NK-92 (cell line): Measurements from ENCODE around the gene USP37.
A peak's percentile ranks its signal among the peaks of the same experiment; 100 is the strongest.

Source experiments
- DNase-seq: peaks from one replicate; lab custom pipeline; 2025; ENCODE audit not compliant: unreplicated experiment; lab: John Stamatoyannopoulos, UW

USP37 gene

DNA sequence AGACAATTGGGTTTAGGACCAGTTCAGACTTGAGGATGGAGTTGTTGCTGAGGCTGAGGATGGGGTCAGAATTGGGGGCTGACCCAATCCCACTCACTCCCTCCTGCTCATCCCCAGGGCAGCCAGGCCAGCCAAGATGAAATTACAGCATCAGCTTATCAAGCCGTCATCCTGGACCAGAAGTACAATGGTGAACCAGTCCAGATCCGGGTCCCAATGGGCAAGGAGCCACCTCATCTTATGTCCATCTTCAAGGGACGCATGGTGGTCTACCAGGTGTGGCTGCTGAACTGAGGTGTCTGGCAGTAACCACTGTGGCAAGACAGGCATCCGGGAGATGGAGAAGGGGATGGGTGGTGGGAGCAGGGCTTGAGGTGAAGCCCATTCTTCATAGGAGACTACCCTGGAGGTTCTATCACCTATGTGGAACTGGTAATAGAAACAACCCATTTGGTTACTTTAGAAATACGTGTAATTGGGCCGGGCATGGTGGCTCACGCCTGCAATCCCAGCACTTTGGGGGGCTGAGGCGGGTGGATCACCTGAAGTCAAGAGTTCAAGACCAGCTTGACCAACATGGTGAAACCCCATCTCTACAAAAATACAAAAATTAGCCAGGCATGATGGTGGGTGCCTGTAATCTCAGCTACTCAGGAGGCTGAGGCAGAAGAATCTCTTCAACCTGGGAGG lies 135.3 kb downstream of the USP37 start:
- DNase-seq: no peak

DNA sequence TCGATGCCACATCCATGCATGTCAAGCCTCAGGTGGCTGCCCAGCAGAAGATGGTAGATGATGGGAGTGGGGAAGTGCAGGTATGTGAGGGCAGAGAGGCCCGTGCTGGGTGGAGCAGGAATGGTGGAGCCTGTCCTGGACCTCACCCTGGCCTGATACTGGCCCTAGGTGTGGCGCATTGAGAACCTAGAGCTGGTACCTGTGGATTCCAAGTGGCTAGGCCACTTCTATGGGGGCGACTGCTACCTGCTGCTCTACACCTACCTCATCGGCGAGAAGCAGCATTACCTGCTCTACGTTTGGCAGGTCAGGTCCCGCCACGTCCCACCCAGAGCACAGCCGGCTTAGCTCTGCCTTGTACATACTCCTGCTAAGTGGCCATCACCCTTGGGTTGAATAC lies 136.3 kb downstream of the USP37 start:
- no peak for DNase-seq

DNA sequence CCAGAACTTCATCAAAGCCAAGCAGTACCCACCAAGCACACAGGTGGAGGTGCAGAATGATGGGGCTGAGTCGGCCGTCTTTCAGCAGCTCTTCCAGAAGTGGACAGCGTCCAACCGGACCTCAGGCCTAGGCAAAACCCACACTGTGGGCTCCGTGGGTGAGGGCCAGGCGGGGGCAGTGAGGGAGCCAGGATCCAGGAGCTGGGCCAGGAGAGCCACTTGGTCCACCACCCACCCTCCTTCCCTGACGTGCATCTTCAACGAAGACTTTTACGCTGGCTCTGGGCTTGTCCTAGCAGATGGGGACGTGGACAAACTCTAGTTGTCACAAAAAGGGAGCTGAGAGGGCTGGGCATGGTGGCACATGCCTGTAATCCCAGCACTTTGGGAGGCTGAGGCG lies 137.4 kb downstream of the USP37 start:
- no peak for DNase-seq

DNA sequence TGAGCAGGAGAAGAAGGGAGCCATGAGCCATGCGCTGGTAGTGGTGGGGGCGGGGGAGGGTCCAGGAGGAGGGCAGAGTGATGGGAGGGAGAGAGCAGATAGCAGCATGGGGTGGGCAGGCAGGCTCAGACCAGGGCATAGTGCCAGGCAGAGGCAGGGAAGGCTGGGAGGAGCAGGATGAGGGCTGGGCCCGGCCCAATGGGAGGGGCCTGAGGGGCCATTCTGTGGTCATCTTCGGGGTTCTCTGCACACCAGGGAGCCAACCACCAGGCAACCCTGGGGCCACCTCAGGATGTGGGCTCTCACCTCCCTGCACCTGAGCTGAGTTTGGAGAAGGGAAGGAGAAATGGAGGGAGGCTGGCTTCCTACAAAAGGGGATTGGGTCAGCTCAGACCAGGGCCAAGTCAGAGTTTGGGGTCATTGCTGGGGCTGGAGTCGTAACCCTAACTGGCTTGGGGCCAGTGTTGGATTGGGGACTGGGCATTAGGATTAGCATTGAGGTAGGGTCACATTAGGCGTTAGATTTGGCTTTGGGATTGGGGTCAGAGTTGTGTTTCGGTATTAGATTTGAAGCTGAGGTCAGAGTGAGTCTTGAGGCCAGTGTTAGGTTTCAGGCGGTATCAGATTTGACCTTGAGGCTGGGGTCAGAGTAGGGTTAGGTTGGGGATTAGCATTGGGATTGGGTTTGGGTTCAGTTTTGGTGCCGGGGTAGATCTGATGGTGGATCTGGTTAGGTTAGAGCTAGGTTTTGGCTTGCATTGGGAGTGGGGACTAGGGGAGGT lies 138.0 kb downstream of the USP37 start:
- DNase-seq: no peak

DNA sequence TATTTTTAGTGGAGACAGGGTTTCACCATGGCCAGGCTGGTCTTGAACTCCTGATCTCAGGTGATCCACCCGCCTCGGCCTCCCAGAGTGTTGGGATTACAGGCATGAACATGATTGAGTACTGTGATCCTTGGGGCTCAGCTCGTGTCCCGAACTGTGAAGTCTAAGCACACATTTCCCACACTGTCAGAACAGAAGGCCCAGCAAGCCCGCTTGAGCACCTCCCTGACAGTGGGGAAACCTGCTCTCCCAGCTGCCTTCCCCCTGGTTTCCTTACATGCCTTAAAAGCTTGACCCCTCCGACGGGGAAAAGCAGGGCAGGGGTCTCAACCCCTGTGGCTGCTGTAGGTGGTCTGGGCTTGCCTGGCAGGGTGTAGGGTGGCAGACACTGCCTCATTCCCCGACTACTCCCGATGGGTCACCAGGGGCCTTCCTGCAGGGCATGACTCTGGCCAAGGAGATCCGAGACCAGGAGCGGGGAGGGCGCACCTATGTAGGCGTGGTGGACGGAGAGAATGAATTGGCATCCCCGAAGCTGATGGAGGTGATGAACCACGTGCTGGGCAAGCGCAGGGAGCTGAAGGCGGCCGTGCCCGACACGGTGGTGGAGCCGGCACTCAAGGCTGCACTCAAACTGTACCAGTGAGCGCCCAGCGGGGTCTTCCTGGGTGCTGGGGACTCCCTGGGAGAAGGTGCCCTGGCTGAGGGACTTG lies 139.1 kb downstream of the USP37 start:
- no peak for DNase-seq

DNA sequence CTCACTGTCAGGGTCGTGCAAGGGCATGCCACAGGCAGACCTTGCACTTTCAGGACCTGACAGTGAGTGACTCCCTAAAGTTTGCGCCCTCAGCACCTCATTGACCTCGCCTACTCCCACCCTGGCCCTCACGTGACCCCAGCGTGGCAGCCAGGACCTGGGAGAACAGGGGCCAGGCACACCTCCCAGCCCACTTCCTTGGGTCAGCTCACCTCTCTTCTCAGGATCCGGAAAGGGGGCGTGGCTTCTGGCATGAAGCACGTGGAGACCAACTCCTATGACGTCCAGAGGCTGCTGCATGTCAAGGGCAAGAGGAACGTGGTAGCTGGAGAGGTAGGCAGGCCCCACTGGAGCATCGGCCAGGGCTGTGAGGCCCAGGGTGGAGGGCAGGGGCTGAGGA lies 140.4 kb downstream of the USP37 start:
- DNase-seq: no peak

DNA sequence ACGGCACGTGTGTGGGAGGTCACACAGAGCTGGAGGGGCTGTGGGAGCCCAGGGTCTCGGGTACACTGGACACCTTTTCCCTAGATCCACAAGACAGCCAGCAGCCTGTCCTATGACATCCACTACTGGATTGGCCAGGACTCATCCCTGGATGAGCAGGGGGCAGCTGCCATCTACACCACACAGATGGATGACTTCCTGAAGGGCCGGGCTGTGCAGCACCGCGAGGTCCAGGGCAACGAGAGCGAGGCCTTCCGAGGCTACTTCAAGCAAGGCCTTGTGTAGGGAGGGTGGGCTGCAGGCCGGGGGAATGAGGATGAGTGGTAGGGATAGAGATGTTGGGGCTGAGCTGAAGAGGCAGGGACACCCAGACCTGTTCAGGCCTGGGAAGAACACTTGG lies 142.6 kb downstream of the USP37 start:
- no peak for DNase-seq

DNA sequence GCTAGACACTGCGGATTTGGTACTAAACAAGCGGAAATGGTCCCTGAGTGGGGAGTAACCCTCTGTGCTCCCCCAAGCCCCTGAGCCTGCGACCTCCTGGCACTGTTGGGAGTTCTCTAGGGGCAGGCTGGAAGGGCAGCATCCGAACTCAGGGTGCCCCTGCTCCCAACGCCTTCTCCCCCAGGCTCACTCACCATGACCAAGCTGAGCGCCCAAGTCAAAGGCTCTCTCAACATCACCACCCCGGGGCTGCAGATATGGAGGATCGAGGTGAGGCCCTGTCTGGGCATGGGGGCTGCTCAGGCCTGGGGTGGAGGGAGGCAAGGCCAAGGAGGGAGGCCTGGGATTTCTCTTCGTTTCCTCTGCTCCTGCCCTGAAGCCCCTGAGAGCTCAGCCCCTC lies 144.6 kb downstream of the USP37 start:
- DNase-seq: no peak

DNA sequence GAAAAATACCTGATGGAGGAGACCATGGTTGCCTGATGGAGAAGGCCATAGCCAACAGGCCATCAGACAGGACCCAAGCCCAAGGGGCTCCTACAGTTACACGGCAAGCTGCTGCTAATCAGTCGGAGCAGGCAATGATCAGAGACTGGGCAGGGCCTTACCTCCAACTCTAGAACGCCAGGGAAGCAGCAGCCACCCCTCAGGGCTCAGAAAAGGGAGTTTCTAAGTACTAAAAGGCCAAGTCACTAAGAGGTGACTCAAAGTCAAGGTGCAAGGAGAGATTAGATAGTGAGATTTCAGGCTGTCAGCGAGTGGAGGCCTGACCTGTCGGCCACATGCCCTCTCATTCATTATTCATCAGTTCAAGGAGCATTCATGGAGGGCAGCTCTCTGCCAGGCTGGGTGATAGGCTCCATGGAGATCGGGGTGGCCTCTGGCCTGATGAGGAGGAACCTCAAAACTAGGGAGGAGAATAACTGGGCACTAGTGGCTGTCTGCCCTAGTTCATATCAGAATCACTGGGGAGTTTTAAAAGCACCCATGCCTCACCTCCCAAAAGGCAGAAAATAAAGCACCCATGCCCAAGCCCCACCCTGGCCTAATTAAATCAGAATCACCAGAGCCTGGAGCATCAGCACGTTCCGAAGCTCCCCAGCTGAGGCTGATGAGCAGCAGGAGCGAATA lies 145.6 kb downstream of the USP37 start:
- DNase-seq: no peak

DNA sequence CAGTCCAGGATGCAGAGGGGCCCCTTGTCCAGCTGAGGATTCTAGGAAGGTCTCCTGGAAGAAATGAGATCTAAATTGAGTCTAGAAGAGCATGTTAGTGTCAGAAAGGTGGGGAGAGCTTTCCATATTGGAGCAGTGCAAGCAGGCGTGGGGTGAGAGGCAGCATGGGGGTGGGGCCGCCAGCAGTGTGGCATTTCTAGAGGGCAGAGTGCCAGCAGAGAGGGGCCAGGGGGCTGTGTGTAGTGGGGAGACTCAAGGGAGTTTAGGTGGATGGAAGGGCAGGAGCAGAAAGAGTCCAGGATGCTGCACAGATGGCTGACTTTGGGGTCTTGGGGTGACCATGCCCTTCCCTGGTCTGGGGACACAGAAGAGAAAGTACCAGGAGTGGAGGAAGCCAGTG lies 147.1 kb downstream of the USP37 start:
- no peak for DNase-seq

DNA sequence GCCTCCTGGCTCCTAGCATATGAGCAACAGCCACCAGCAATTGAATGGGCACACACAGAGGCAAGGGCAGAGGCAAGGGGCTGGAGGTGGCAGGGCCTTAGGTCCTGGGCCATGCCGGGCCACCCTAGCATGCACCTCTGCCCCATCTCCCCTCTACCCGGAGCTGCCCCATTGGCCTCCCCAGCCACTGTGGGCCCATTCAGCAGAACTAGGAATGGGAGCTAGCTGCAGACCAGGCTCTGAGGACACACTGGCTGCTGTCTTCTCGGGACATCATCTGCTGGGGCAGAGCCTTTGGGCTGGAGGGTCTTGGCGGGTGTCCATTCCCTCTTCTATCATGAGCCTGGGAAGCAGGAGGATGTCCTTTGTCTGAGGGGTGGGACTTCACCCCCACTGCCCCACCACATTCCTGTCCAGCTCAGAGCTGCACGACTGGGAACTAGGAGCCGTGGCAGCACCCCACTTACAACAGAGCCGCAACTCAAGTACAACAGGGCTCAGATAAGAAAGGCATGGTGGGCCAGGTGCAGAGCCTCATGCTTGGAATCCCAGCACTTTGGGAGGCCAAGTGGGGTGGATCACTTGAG lies 148.4 kb downstream of the USP37 start:
- DNase-seq: no peak

DNA sequence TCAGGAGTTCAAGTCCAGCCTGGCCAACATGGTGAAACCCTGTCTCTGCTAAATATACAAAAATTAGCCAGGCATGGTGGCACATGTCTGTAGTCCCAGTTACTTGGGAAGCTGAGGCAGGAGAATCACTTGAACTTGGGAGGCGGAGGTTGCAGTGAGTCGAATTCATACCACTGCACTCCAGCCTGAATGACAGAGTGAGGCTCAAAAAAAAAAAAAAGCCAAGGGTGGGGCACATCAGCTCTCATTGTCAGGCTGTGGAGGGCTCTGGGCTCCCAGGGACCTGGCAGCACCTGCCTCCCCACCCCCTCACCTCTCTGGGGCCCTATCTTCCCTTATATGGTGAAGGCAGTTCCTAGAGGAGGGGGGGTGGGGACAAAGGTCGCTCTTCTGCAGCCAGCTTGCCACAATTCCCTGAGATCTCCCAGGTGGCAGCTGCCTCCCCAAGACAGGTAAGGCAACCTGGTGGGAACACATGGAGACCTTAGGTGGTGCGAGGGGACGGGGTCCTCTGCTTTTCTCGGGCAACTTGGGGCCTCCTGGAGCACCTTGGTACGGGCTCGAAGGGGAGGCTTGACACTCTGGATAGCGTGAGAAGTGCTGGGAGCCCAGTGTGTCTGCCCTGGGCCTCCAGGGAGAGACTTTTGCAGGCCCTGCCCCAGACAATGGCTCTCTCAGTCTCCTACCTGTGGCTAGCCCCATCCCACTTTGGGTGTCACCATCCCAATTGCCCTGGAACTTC lies 149.3 kb downstream of the USP37 start, which contains the start of gene VIL1:
TSS of gene VIL1 (plus strand) at position 407 of the 742 bp plus-strand sequence. CDS start 4,656 bp downstream, outside the sequence.
- DNase-seq: no peak

DNA sequence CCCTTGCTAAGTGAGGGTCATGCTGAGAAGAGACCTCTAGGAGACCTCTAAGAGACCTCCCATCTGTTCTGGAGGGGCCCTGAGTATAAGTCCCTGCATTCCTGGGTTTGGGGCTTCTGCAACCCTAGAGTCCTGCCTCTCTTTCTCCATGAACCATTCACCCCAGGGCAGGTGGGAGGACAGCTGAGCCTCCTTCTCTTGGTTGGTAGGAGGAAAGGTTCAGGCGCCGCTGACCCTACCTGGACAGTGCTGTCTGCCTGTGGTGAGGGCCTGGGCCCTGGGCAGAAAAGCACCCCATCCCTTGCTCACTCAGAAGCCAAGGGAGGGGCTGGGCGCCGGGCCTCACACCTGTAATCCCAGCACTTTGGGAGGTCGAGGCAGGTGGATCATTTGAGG lies 149.8 kb downstream of the USP37 start:
- DNase-seq: no peak

DNA sequence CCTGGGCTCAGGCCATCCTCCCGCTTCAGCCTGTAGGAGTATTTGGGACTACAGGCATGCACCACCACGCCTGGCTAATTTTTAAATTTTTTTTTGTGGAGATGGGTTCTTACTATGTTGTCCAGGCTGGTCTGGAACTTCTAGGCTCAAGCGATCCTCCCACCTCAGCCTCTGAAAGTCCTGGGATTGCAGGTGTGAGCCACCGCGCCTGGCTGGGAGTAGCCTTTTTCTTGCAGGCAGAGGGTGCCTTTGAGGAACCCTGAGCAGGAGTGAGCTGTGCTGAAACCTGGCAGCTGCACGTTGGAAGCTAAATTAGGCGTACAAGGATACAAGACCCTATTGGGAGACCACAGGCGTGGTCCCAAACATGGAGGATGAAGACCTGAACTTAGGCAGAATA lies 160.4 kb downstream of the USP37 start:
- no peak for DNase-seq

DNA sequence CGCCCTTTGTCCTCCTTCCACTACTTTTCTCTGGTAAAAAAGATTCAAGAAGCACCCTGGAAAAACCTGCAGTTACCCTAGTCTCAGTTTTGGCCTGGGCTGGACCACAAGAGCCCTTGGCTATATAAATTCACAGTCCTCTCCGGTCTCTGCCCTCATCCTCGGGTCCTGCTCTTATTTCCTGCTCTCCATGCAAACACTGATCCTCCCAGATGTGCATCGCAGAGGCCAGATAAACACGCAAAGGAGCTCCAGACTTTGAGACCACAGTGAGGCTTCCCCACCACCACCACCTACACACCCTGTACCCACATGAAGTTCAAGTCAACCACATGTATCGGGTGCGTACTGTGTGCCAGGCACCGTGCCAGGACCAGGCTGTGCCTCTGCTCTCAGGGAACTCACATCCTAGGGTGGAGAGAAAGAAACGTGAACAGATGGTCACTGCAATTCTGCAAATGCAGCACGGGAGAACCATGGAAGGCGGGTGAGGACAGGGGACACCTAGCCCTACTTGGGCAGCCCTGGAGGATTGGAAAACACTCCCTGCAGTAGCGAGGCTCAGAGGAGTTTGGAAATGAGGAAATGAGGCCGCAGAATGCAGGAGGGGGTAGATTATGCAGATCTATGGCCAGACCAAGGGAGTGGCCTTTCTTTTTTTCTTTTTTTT lies 161.1 kb downstream of the USP37 start:
- DNase-seq: no peak

DNA sequence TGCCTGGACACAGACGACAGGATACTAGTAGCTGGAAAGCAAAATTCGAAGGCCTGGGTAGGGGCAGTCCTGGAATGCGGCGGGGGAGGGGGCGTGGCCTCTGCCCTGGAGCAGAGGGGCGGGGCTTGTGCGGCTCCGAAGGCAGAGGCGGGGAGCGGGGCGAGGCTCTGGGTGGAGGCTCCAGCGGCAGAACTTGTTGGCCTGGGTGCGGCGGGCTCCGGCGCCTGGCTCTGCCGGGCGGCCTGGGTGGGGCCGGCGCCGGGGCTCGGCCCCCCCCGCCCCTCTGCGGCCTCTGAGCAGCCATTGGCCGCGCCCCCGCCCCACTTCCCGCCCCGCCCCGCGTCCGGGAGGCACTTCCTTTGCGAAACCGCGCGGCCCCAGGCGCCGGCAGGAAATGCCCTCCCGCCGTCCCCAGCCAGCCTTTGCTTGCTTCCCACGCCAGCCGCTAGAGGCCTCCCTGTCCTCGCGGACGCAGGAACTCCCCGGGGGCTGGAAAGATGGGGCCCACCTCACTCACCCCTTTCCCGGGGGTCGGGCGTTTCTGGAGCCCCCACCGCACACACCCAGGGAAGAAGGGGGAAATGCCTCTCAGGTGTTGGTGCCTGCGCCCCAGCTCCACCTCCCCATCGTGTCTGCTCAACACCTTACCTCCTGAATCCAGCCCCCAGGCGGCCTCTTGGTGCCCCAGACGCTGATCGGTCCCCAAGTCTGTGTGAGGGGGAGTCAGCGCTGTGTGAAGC lies 161.8 kb downstream of the USP37 start:
- DNase-seq: peak; percentile 16

DNA sequence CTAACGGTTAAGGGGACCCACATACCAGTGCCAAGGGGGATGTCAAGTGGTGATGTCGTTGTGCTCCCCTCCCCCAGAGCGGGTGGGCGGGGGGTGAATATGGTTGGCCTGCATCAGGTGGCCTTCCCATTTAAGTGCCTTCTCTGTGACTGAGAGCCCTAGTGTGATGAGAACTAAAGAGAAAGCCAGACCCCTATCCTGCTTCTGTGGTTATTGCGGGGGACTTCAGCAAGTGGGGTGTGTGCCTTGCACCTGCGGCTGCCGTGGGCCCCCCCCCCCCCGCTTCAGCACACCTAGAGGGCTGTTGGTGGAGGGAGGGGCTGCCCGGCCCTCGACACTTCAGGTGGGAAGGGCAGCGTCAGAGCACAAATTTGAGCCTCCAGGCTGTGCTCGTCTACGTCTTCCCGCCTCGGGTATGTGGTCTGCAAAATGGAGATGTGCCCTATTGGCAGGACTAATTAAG lies 162.4 kb downstream of the USP37 start:
- DNase-seq: no peak

DNA sequence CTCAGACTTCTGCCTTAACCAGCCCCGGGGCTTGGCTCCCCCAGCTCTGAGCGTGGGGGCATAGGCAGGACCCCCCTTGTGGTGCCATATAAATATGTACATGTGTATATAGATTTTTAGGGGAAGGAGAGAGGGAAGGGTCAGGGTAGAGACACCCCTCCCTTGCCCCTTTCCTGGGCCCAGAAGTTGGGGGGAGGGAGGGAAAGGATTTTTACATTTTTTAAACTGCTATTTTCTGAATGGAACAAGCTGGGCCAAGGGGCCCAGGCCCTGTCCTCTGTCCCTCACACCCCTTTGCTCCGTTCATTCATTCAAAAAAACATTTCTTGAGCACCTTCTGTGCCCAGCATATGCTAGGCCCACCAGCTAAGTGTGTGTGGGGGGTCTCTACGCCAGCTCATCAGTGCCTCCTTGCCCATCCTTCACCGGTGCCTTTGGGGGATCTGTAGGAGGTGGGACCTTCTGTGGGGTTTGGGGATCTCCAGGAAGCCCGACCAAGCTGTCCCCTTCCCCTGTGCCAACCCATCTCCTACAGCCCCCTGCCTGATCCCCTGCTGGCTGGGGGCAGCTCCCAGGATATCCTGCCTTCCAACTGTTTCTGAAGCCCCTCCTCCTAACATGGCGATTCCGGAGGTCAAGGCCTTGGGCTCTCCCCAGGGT lies 162.9 kb downstream of the USP37 start:
- no peak for DNase-seq
